Esophagus squamous epithelium (tissue), 5 donors: Measurements from ENCODE around the gene FGFRL1. TPM values are rescaled to one million over a fixed set of nuclear protein-coding genes. Genes with fewer than 3 reads are reported as not detected.
A peak's percentile ranks its signal among the peaks of the same experiment; 100 is the strongest.

Source experiments
- DNase-seq: peaks from one replicate; lab custom pipeline; 2025; lab: John Stamatoyannopoulos, UW
- H3K27ac ChIP-seq, 4 donors: fragments of 200-600 bp; sonication (generic); one replicate each; pipeline ENCODE4 v1.5.1; 2016 to 2019; ENCODE audit warnings: mild to moderate bottlenecking in 1 of 4
- H3K27me3 ChIP-seq, 4 donors: fragments of 200-600 bp; sonication (generic); 1 replicate in 3 of 4; 2 replicates in 1 of 4; pipeline versions ENCODE4 v1.5.1 to v1.6.0; 2017 to 2021; ENCODE audit warnings: antibody characterized with exemption in 1 of 4
- H3K36me3 ChIP-seq, 3 donors: fragments of 200-600 bp; sonication (generic); one replicate each; pipeline ENCODE4 v1.5.1; 2016 to 2019
- H3K4me1 ChIP-seq, 3 donors: fragments of 200-600 bp; sonication (generic); one replicate each; pipeline ENCODE4 v1.5.1; 2017 to 2019
- H3K4me3 ChIP-seq, 4 donors: fragments of 200-600 bp; sonication (generic); 1 replicate in 3 of 4; 2 replicates in 1 of 4; pipeline ENCODE4 v1.5.1; 2016 to 2019; ENCODE audit warnings: mild to moderate bottlenecking in 2 of 4, moderate library complexity in 1 of 4
- H3K9me3 ChIP-seq, 3 donors: fragments of 200-600 bp; sonication (generic); one replicate each; pipeline ENCODE4 v1.5.1; 2016 to 2019
- POLR2A ChIP-seq, 4 donors: fragments of 450-650 bp; IDR thresholded peaks; one replicate each; pipeline ENCODE4 v1.6.1; 2017; ENCODE audit warnings: antibody characterized with exemption in 4 of 4, mild to moderate bottlenecking in 4 of 4, moderate library complexity in 3 of 4
- WGBS, 2 donors: methylation state at CpG; one replicate each; pipeline ENCODE4 v1.1.5; 2018; 5-methylcytosine and 5-hydroxymethylcytosine counted together
- intact Hi-C: fragments of 100-400 bp; cut with DNase I; formaldehyde crosslinking; loops from one replicate; pipeline ENCODE4 v1.15.0; 2022
- total RNA-seq, 4 donors: library from RNA; depleted of rRNA; stranded (reverse); fragments of >200 nt; gene quantifications; one replicate each; pipeline ENCODE4 v1.1.0, GENCODE V29; 2016
- TF ChIP-seq, protein P1 (sequence below), 6 experiments: fragments of 450-650 bp in 4 of 6; fragments of 200-600 bp in 2 of 6; sonication (generic) in 2 of 6; IDR thresholded peaks; one replicate each; pipeline ENCODE4 v1.5.1; 2016 to 2019; ENCODE audit warnings: antibody characterized with exemption in 6 of 6, mild to moderate bottlenecking in 4 of 6, moderate library complexity in 4 of 6
- donor health status: DM: yes; HTN: yes; CAD: no.

FGFRL1 gene
- total RNA-seq, 4 donors from 2014 or later: 2.8 to 10.1 (median 4.7) TPM

DNA sequence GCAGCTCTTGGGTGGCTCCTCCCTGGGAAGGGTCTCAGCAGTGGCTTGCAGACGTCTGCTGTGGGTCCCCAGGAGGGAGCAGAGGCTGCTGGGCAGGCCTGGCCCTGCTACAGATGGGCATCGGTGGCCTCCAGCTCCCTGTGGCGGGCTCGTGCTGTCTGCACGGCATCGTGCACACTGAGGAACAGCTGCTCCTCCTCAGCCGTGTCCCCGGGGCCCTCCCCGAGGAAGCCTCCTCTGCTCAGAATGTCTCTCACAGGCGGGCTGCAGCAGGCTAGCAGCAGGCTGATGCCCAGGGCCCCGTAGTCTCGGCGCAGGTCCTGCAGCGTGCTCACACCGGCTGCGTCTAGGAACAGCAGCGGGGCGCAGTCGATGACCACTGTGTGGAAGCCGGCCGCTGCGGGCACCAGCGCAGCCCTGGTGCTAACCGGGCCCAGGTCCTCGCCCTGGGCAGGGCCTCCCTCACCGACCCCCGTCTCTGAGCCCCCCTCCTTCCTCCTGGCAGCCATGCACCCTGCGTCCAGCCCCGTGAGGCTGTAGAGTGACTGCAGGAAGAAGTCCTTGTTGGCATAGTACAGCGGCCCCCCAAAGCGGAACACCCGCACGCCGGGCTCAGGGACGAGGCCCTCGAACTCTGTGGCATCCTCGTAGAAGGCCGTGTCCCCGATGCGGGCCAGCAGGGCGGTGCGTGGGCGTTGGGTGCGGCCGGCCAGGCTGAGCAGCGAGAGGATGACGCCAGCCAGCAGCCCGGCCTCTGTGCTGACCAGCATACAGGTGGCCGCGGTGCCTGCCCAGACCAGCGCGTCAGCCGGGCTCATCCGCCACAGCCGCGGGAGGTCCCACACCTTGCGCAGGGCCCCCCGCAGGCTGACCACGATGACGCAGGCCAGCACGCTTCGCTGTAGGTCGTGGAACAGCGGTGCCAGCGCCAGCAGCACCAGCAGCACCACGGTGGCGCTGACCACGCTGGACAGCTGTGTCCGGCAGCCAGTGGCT lies 22.4 kb upstream of the FGFRL1 start:
- peaks cover 29 to 63% (median 32%) of the 10 kb centered on the region in 3 donors for H3K4me1 ChIP-seq
- no peak overlapping the region for H3K4me3 ChIP-seq
- intact Hi-C loops: no loop called here
- no peaks in the 10 kb centered on the region for H3K27me3 ChIP-seq
- DNase-seq: no peak
- H3K27ac ChIP-seq: no peak overlapping the region
- TF ChIP-seq POLR2A (IDR thresholded peaks at IDR 0.05): no peak
- TF ChIP-seq, protein P1, sequence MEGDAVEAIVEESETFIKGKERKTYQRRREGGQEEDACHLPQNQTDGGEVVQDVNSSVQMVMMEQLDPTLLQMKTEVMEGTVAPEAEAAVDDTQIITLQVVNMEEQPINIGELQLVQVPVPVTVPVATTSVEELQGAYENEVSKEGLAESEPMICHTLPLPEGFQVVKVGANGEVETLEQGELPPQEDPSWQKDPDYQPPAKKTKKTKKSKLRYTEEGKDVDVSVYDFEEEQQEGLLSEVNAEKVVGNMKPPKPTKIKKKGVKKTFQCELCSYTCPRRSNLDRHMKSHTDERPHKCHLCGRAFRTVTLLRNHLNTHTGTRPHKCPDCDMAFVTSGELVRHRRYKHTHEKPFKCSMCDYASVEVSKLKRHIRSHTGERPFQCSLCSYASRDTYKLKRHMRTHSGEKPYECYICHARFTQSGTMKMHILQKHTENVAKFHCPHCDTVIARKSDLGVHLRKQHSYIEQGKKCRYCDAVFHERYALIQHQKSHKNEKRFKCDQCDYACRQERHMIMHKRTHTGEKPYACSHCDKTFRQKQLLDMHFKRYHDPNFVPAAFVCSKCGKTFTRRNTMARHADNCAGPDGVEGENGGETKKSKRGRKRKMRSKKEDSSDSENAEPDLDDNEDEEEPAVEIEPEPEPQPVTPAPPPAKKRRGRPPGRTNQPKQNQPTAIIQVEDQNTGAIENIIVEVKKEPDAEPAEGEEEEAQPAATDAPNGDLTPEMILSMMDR (IDR thresholded peaks at IDR 0.05): no peak
- no peaks in the 10 kb centered on the region for H3K9me3 ChIP-seq
- H3K36me3 ChIP-seq: peaks cover 0 to 35% (median 0%) of the 10 kb centered on the region in 3 donors
- WGBS, 2 donors: 95 to 100% methylated on average over 4 to 14 of the region's 69 CpGs

DNA sequence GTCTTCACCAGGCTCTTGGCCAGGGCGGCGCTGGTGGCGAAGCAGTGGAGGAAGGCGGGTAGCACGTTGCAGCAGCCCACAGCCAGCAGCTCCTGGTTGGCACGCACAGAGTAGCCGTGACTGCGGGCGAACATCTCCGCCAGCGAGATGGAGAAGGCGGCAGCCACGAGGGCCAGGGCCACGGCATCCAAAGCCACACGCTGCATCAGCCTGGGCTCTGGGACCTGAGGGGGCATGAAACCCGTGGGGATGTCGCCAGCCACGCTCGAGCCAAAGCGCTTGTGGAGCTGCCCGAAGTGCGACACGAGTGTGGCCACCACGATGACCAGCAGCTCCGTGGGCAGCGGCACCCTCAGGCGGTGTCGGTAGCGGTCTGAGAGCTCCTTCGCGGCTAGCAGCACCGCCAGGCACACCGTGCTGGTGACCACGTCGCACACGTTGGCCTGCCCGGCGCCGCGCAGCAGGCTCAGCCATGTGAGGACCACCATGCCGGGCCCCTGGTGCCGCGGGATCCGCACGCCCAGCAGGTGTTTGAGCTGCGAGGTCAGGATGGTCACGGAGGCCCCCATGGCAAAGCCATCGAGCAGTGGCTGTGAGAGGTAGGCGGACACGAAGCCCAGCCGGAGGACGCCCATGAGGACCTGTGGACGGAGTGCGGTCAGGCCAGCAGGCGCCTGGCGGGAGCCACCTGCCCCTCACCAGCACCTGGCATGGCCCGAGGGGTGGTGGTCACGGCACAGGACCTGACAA lies 21.5 kb upstream of the FGFRL1 start:
- intact Hi-C loops: no loop called here
- TF ChIP-seq POLR2A (IDR thresholded peaks at IDR 0.05): no peak
- TF ChIP-seq, protein P1 (IDR thresholded peaks at IDR 0.05): no peak
- peaks cover 27 to 56% (median 32%) of the 10 kb centered on the region in 3 donors for H3K4me1 ChIP-seq
- no peaks in the 10 kb centered on the region for H3K9me3 ChIP-seq
- H3K27me3 ChIP-seq: no peaks in the 10 kb centered on the region
- peaks cover 0 to 35% (median 0%) of the 10 kb centered on the region in 3 donors for H3K36me3 ChIP-seq
- WGBS, 2 donors: 93 to 97% methylated on average over 6 to 19 of the region's 58 CpGs
- no peak overlapping the region for H3K27ac ChIP-seq
- no peak overlapping the region for H3K4me3 ChIP-seq
- no peak for DNase-seq

DNA sequence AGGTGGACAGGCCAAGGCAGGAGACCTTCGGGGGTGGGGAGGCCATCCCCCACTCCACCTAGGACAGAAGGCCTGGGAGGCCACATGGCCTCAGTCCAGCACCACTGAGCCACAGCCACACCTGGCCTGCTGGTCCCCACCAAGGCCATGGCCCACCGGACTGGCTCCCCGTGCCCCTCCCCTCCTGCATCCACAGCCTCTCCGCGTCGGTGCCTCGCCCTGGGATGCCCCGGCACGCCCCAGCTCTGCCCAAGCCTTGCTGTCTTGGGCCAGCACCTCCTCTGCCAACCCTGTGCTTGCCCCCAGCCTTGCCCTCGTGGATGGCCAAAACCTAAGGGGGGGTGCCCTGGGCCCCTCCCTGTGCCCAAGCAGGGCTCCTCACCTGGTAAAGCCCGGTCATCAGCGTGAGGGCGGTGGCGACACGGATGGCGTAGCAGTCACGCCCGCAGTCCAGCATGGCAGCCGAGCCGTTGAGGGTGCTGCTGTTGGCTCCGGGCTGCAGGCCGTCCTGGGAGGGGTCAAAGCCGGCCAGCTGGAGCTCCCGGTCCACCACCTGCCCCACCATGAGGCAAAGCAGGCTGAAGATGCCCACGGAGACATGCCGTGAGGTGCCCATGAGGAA lies 20.6 kb upstream of the FGFRL1 start:
- Histone ChIP-seq H3K4me3 (no peak overlapping the region), H3K4me1 (peaks cover 19 to 47% (median 23%) of the 10 kb centered on the region in 3 donors), H3K36me3 (peaks cover 0 to 35% (median 0%) of the 10 kb centered on the region in 3 donors), H3K27me3 (peaks cover 0 to 5% (median 0%) of the 10 kb centered on the region in 4 donors), H3K9me3 (no peaks in the 10 kb centered on the region), H3K27ac (no peak overlapping the region)
- intact Hi-C loops: no loop called here
- DNase-seq: no peak
- 66 to 87% methylated on average over 2 to 11 of the region's 26 CpGs for WGBS, 2 donors
- TF ChIP-seq POLR2A (IDR thresholded peaks at IDR 0.05): no peak
- TF ChIP-seq, protein P1 (IDR thresholded peaks at IDR 0.05): no peak

DNA sequence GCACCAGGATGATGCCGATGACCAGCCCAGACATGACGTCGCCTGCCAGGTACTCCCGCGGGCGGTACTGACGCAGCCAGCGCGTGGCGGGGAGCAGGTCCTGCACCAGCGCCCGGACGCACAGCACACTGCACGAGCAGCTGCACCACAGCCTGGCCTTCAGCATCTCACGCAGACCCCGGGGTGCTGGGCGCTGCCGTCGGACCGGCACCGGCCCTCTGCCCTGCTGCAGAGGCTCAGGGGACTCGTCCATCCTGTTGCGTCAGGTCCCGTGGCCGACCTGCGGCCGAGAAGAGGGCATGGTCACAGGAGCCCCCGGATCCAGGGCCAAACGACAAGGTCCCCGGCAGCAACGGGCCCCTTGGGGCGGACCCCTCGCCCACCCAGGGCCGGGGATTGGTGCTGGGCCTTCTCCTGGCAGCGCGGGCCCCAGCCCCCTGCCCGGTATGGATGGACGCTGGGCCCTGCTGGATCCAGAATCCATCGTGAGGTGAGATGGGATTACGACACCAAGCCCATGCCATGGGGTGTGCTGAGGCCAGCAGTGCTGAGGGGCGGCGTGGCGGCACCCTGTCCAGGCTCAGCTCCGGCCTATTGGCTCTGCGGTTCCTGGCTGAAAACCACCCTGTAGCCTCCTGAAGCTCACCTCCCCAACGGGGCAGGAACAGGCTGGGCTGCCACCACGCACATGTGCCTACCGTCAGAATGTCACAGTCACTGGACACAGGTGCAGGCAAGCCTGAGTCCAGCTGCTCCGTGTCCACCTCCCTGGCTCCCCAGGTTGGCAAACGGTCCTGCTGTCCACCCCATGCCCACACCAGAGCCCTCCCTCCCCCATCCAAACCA lies 19.8 kb upstream of the FGFRL1 start:
- Histone ChIP-seq H3K4me3 (no peak overlapping the region), H3K4me1 (peaks cover 16 to 40% (median 19%) of the 10 kb centered on the region in 3 donors), H3K9me3 (no peaks in the 10 kb centered on the region), H3K36me3 (peaks cover 0 to 35% (median 0%) of the 10 kb centered on the region in 3 donors), H3K27ac (peak overlapping the region; percentile 30 to 65 (median 60)), H3K27me3 (peaks cover 0 to 13% (median 0%) of the 10 kb centered on the region in 4 donors)
- DNase-seq: no peak
- 90% methylated on average over 2 of the region's 50 CpGs; no CpG with 5 or more reads in 1 of the 2 donors for WGBS, 2 donors
- intact Hi-C loops: no loop called here
- no peak for TF ChIP-seq POLR2A (IDR thresholded peaks at IDR 0.05)
- TF ChIP-seq, protein P1 (IDR thresholded peaks at IDR 0.05): no peak
